Small intestine (tissue), 7 donors: ENCODE measurements around the gene TRIM28. TPM values are rescaled to one million over a fixed set of nuclear protein-coding genes. Genes with fewer than 3 reads are reported as not detected.

ENCODE experiments used
- DNase-seq, 2 donors: peaks; one replicate each; pipeline versions ENCODE4 v3.0.0 to v3.0.0-alpha.2; 2013
- FAIRE-seq: peaks from 2 replicates; lab custom pipeline; 2012; peaks lifted over from hg19 to GRCh38; lab: Jason Lieb, UNC
- H3K27ac ChIP-seq, 3 donors: one replicate each; pipeline ENCODE4 v1.5.1; 2013; ENCODE audit warnings: low read length in 2 of 3, mild to moderate bottlenecking in 2 of 3, control low read depth in 1 of 3, inconsistent platforms in 1 of 3, low read depth in 1 of 3, moderate library complexity in 1 of 3
- H3K27me3 ChIP-seq, 3 donors: one replicate each; pipeline ENCODE4 v1.6.1; 2013; ENCODE audit warnings: low read length in 3 of 3, inconsistent platforms in 1 of 3; ENCODE audit not compliant: control insufficient read depth in 3 of 3, insufficient read depth in 3 of 3
- H3K36me3 ChIP-seq, 3 donors: one replicate each; pipeline ENCODE4 v1.6.1; 2013; ENCODE audit warnings: low read length in 3 of 3, inconsistent platforms in 1 of 3, low read depth in 1 of 3, mild to moderate bottlenecking in 1 of 3, moderate library complexity in 1 of 3; ENCODE audit not compliant: control insufficient read depth in 3 of 3, insufficient read depth in 2 of 3
- H3K4me1 ChIP-seq, 3 donors: one replicate each; pipeline ENCODE4 v1.6.1; 2013; ENCODE audit warnings: low read length in 2 of 3, inconsistent platforms in 1 of 3, low read depth in 1 of 3, mild to moderate bottlenecking in 1 of 3, moderate library complexity in 1 of 3; ENCODE audit not compliant: control insufficient read depth in 3 of 3, insufficient read depth in 2 of 3
- H3K4me3 ChIP-seq, 3 donors: one replicate each; pipeline ENCODE4 v1.5.1; 2013; ENCODE audit warnings: low read length in 3 of 3, control low read depth in 1 of 3, inconsistent platforms in 1 of 3, low read depth in 1 of 3, mild to moderate bottlenecking in 1 of 3, moderate library complexity in 1 of 3
- H3K9me3 ChIP-seq, 2 donors: one replicate each; pipeline ENCODE4 v1.6.1; 2013; ENCODE audit warnings: low read depth in 1 of 2, low read length in 1 of 2; ENCODE audit not compliant: control insufficient read depth in 2 of 2, insufficient read depth in 1 of 2
- WGBS, 3 donors: extraction: QIAGEN DNeasy Blood & Tissue Kit; methylation state at CpG; one replicate each; pipeline ENCODE4 v1.1.7; 2013; 5-methylcytosine and 5-hydroxymethylcytosine counted together
- polyA plus RNA-seq, 4 donors: library from polyadenylated mRNA; stranded (reverse) in 3 of 4; unstranded in 1 of 4; fragments of 200-250 nt in 3 of 4; fragments of 120-200 nt in 1 of 4; gene quantifications; one replicate each; pipeline versions ENCODE4 v1.2.1 to v1.2.3, GENCODE V29; 2013
- donor health status: healthy with polysubstance abuse.
- donor health status: control.
- donor health status: control.
- donor health status: Bipolar disorder and iron deficiency.
- donor health status: healthy.

TRIM28 gene
- polyA plus RNA-seq, 4 donors: 151 to 331 (median 177) TPM

DNA sequence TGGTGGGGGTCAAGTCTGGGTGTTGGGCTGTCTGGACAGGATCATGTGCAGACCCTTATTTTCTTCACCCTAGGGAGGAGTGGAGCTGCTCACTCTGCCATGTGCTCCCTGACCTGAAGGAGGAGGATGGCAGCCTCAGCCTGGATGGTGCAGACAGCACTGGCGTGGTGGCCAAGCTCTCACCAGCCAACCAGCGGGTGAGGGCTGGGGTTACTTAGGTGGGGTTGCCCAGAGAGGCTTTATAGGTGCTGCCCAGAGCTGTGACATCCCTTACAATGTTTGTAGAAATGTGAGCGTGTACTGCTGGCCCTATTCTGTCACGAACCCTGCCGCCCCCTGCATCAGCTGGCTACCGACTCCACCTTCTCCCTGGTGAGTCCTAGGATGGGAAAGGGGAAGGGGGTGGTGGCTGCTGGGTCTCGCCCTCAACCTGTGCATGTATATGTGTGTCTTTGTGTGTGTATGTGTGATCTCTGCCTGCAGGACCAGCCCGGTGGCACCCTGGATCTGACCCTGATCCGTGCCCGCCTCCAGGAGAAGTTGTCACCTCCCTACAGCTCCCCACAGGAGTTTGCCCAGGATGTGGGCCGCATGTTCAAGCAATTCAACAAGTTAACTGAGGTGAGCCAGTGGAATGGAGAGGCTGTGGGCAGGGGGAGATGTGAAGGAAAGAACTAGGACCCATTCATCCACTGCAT, 5.9 kb downstream of the TRIM28 start:
- WGBS, 3 donors: 84 to 91% (median 87%) methylated on average over 11 of the region's 11 CpGs
- Histone ChIP-seq H3K36me3 (peaks cover 24 to 85% (median 27%) of the 10 kb centered on the region in 3 donors), H3K9me3 (no peaks in the 10 kb centered on the region), H3K4me1 (peaks cover 5 to 19% (median 10%) of the 10 kb centered on the region in 3 donors), H3K4me3 (no peak overlapping the region), H3K27ac (no peak overlapping the region), H3K27me3 (no peaks in the 10 kb centered on the region)
- FAIRE-seq (no peak), DNase-seq (no peak)

GRCh38 chr19:58550362-58551122, 6.7 kb downstream of the TRIM28 start:
- Histone ChIP-seq H3K27me3 (no peaks in the 10 kb centered on the region), H3K4me3 (no peak overlapping the region), H3K9me3 (no peaks in the 10 kb centered on the region), H3K36me3 (peaks cover 24 to 83% (median 27%) of the 10 kb centered on the region in 3 donors), H3K27ac (no peak overlapping the region), H3K4me1 (peaks cover 5 to 19% (median 14%) of the 10 kb centered on the region in 3 donors)
- no peak for DNase-seq
- no peak for FAIRE-seq
- 86 to 91% (median 89%) methylated on average over 12 to 13 of the region's 13 CpGs for WGBS, 3 donors

DNA sequence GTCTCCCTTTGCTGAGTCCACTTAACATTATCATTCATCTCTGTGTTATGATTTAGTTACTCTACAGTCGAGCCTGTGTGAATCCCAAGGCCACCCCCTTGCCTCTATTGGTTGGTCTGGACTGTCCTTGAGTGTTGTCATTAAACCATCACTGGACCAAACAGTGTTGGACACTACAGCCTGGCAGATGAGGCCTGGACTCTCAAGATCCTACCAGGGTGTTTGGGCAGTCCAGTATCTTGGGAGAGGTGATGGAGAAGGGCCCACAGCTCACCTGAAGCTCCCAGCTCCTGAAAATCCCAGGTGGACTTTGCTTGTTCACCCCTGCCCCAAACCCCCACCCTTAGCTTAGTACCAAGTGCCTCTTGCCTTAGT, 7.2 kb downstream of the TRIM28 start:
- Histone ChIP-seq H3K4me3 (no peak overlapping the region), H3K36me3 (peaks cover 27 to 84% (median 28%) of the 10 kb centered on the region in 3 donors), H3K27me3 (no peaks in the 10 kb centered on the region), H3K27ac (no peak overlapping the region), H3K4me1 (peaks cover 5 to 19% (median 10%) of the 10 kb centered on the region in 3 donors), H3K9me3 (no peaks in the 10 kb centered on the region)
- FAIRE-seq: no peak
- 33 to 40% (median 39%) methylated on average over 1 of the region's 1 CpG for WGBS, 3 donors
- DNase-seq: no peak

GRCh38 chr19:58551577-58552471, 8.0 kb downstream of the TRIM28 start:
- no peak for DNase-seq
- no peak for FAIRE-seq
- H3K27ac ChIP-seq: no peak overlapping the region
- peaks cover 0 to 19% (median 4%) of the 10 kb centered on the region in 3 donors for H3K4me1 ChIP-seq
- H3K36me3 ChIP-seq: peaks cover 27 to 88% (median 31%) of the 10 kb centered on the region in 3 donors
- WGBS, 3 donors: 92 to 96% (median 94%) methylated on average over 18 of the region's 18 CpGs
- no peaks in the 10 kb centered on the region for H3K27me3 ChIP-seq
- H3K9me3 ChIP-seq: no peaks in the 10 kb centered on the region
- H3K4me3 ChIP-seq: no peak overlapping the region

DNA sequence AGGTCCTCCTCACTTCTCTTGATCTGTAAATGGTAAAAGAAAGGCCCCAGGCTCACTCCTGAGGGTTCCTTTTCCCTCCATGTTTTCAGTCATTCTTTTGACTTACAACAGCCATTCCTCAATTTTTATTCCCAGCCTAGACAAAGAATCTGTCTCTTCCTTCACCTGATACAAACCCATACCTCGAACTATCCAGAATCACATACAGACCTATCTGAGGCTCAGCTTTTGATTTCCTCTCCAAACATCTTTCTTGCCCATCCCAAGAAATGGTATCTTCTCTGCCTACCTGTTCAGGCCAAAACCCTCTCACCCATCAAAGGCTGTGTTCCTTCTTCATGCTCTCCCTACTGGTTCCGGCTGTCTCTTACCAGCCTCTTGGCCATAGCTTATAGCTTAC, 8.8 kb downstream of the TRIM28 start:
- H3K4me3 ChIP-seq: no peak overlapping the region
- no peaks in the 10 kb centered on the region for H3K9me3 ChIP-seq
- H3K27me3 ChIP-seq: no peaks in the 10 kb centered on the region
- DNase-seq (no peak), FAIRE-seq (no peak)
- WGBS, 3 donors: 85 to 91% (median 88%) methylated on average over 2 of the region's 2 CpGs
- no peak overlapping the region for H3K27ac ChIP-seq
- H3K4me1 ChIP-seq: peaks cover 0 to 22% (median 4%) of the 10 kb centered on the region in 3 donors
- H3K36me3 ChIP-seq: peaks cover 24 to 86% (median 31%) of the 10 kb centered on the region in 3 donors

DNA sequence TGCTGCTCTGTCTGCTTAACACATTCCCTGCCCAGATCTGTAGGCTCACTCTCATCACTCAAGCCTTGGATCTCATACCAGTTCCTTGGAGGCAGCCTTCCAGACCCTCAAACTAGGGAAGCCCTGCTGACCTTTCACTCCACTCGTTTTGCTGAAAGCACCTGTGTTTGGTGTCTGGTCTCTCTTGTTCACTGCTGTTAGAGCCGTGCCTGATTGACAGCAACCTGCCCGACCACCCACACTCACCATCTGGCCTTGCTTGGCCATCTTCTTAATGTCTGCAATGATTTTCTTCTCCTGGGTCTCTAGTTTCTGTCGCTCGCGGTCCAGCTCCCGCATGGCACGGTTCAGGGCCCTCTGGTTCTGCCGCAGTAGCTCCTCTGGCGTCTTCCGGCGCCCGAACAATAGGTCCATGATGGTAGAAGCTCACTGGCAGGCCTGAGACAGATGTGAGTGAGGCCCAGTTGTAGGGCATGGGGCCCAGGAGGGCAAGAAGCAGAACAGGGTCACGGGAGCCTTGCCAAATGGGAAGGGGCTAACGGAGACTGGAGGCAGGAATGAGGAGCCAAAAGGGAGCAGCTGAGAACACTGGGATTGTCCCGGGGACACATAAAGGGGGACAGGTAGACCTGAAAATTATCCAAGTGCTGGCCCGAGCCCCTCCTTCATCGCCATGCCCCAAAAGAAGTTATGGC, 10.1 kb downstream of the TRIM28 start:
- peaks cover 0 to 22% (median 4%) of the 10 kb centered on the region in 3 donors for H3K4me1 ChIP-seq
- no peak for FAIRE-seq
- peaks cover 17 to 73% (median 24%) of the 10 kb centered on the region in 3 donors for H3K36me3 ChIP-seq
- WGBS, 3 donors: 21 to 33% (median 26%) methylated on average over 18 of the region's 18 CpGs
- H3K9me3 ChIP-seq: no peaks in the 10 kb centered on the region
- DNase-seq: peak in 1 of 2 donors; percentile 41
- H3K4me3 ChIP-seq: peak overlapping the region; percentile 60 to 80 (median 67)
- peak overlapping the region; percentile 86 to 97 (median 94) for H3K27ac ChIP-seq
- H3K27me3 ChIP-seq: no peaks in the 10 kb centered on the region

DNA sequence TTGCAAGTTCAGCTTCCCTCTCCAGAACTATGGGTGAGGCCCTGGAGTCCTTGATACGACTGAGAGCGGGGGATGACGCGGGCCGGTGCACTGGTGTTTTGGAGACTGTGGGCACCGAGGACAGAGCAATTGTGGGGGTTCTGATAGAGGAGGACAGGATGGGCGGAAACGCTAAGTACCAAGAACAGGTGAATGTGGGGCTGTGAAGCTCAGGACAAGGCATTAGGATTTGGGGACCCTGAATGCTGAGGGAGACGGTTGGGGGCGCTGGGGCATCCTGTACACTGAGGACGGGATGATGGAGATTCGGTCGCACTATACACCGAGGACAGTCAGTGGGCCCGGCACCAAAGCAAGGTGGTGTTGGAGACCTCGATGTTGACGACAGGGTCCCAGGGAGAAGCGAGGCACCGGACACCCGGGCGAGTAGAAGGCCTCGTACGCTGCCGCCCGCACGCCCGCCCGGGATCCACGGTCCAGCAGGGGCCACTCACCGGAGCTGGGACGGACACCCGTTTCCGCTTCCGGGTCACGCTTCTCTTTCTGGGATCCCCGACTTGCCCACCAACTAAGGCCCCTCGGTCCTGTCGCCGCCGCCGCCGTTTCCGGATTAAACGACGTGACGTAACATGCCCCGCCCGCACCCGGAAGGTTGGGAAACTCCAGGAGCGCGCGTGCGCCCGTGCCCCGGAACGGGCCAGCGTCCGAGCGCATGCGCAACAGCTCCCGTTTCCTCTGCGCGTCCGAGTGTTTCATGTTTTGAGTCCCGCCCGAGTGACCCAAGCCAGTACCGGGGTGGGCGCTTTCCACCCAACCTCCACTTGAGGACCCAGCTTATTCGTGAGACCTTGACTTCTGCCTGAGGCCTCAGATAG, 10.9 kb downstream of the TRIM28 start, which contains the start of gene CHMP2A:
TSS of gene CHMP2A (minus strand) at position 612 of the 875 bp plus-strand sequence. CDS start 893 bp downstream, outside the sequence.
- H3K4me1 ChIP-seq: peaks cover 0 to 25% (median 4%) of the 10 kb centered on the region in 3 donors
- peaks cover 14 to 65% (median 20%) of the 10 kb centered on the region in 3 donors for H3K36me3 ChIP-seq
- H3K4me3 ChIP-seq: peak within 1 kb of the TSS; percentile 60 to 80 (median 67)
- no peaks in the 10 kb centered on the region for H3K9me3 ChIP-seq
- WGBS, 3 donors: 0 to 1% (median 0%) methylated on average over 49 to 69 of the region's 69 CpGs
- DNase-seq (peak; percentile 95 to 99), FAIRE-seq (no peak)
- peak within 1 kb of the TSS; percentile 86 to 97 (median 94) for H3K27ac ChIP-seq
- no peaks in the 10 kb centered on the region for H3K27me3 ChIP-seq
